CD1c-positive myeloid dendritic cell (primary cell): ENCODE measurements around the gene THRA.
A peak's percentile ranks its signal among the peaks of the same experiment; 100 is the strongest.
"Not testable (repeated sequence)": the region's sequence is repeated elsewhere in the genome, so short reads cannot be mapped to it uniquely, and the experiment has no call there.

Source experiments
- DNase-seq: peaks from one replicate; pipeline ENCODE4 v3.0.0-alpha.2; 2016; ENCODE audit errors: extremely low spot score

Gene THRA

DNA sequence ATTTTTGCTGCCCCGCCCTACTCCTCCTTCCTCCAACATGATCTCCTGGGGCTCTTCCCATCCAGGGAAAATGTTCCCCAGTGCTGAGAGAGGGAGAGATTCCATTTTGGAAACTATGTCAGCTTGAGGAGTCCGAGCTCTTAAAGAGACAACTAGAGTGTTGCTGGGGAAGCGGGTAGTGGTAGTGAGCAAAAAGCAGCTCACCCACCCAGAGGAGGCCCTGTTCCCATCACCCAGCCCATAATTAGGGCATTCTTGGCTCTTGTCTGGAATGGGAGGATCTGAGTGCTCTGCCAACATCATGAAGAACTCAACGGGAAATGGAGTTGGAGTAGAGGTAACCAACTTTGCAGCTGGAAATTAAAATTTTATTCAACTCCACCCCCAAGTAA is 49.9 kb downstream of the THRA start:
- no peak for DNase-seq

DNA sequence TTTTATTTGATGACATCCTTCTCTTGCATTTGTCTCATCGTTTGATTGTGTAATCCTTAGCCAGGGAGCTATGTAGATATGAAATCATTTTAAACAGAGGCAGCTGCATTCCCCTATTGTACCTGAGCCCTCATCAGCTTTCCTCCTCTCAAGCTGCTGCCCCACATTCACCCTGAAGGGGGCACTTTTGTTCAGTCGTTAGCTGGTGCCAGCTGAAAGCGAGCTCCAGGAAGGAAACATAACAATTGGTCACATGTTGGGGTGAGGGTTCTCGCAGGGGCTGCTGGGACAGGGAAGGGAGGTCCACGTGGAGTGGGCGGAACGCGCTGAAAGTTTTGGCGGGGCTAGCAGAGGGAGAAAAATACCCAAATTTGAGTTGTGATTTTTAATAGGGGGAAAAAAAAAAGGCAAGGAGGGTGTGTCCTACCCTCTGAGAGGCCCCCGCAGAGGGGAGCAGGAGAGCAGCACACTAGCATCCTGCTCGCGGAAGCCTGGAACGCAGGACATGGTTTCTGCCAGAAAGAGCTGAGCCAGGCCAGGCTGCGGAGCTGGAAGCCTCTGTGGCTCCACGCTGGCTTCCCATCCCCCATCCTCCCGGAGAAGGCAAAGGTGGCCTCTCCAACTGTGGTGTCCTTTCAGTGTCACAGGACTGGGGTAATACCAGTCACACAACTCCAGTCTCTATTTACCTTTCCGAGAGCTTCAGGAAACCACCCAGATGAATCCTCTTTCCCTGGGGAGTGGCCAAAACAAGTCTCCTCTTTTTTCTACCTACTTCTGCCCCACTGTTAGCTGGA is 50.5 kb downstream of the THRA start:
- DNase-seq, result peak; percentile 96

DNA sequence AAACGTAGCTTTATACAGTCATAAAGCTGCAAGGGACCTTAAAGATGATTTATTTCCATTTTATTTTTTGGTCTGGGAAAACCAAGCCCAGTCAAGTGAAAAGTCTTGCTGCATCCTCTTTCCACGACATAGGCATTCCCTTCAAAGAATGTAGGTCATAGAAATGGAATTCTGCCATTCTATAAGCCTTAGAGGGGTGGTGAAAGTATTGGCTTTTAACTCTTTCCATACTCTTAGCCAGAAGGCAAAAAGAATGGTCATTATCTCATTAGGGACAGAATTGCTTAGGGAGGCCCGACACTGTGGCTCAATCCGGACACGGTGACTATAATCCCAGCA is 51.1 kb downstream of the THRA start:
- DNase-seq, result no peak

- no peak for DNase-seq
Measured at GRCh38 chr17:40115101-40115436, 52.3 kb downstream of the THRA start.

DNA sequence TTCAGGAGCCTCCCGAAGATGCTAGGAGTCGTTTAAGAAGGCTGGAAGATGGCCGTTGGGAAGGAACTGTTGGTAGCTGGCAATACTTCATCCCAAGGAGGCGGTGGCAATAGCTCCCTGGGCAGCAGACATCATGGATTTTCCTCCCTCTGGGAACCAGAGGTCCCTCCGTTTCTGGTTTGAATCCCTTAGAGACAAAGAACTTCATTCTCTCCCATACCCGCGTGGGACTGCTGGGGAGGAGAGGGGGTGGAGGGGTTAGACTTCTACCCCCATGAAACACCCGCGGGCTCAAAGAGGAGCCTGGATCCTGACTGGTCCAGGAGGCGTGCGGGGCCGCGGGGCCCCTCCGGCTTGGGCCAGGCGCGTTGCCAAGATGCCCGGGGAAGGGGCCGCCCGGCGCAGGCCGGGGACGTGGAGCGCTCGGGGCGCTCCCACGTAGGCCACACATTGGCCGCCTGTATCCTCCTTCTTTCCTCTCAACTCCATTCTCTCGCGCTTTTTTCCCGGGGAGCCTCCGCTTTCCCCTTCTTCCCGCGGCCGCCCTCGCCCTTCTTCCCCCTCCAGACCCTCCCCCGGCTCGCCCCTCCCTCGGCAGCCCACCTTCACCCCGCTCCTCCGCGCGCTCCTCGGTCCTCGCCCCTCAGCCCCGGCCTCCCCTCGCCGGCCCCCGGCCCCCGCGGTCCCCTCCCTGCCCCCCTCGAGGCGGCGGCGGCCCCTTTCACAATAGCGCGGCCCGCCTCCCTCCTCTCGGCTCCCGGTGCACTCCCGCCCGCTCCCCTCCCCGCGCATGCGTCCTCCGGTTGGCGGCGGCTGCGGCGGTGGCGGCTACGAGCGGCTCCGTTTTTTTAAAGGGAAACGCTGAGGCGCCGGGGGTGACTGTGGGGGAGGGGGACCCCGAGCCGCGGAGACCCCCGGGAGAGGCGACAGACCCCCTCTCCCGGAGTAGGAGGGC is 58.7 kb downstream of the THRA start, which contains the start of gene MSL1:
Gene MSL1, plus strand, starts transcription at position 791 of the 955 bp plus-strand sequence. CDS start 642 bp downstream, outside the sequence.
- peak; percentile 86 for DNase-seq

DNA sequence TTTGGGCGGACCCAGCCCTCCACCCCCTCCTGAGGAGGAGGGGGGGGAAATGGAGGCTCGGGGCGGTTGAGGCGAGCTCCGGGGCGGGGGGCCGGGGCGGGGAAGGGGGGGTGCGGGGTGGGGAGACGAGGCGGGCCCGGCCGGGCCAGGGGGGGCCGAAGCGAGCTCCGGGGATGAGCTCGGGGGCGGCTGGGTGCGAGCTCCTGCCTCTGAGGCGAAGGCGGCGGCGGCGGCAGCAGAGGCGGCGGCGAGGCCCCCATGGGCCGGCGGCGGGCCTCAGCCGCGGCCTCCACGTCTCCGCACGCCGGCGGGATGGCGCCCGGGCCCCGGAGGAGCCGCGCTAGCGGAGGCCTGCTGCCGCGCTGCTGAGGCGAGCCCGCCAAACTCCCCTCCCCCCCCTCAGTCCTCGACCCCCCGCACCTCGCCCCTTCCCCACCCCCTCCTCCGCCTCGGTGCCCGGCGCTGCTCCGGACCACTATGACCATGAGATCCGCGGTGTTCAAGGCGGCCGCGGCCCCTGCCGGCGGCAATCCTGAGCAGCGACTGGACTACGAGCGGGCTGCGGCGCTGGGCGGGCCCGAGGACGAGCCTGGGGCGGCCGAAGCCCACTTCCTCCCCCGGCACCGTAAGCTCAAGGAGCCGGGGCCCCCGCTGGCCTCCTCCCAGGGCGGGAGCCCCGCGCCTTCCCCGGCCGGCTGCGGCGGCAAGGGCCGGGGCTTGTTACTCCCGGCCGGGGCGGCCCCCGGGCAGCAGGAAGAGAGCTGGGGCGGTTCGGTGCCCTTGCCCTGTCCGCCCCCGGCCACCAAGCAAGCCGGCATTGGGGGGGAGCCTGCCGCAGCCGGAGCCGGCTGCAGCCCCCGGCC is 59.6 kb downstream of the THRA start:
- DNase-seq, result peak; percentile 52

GRCh38 chr17:40122999-40123810 is 60.4 kb downstream of the THRA start:
- DNase-seq, result peak; percentile 45

- DNase-seq, result no peak
Measured at GRCh38 chr17:40123811-40124114, 61.0 kb downstream of the THRA start.

DNA sequence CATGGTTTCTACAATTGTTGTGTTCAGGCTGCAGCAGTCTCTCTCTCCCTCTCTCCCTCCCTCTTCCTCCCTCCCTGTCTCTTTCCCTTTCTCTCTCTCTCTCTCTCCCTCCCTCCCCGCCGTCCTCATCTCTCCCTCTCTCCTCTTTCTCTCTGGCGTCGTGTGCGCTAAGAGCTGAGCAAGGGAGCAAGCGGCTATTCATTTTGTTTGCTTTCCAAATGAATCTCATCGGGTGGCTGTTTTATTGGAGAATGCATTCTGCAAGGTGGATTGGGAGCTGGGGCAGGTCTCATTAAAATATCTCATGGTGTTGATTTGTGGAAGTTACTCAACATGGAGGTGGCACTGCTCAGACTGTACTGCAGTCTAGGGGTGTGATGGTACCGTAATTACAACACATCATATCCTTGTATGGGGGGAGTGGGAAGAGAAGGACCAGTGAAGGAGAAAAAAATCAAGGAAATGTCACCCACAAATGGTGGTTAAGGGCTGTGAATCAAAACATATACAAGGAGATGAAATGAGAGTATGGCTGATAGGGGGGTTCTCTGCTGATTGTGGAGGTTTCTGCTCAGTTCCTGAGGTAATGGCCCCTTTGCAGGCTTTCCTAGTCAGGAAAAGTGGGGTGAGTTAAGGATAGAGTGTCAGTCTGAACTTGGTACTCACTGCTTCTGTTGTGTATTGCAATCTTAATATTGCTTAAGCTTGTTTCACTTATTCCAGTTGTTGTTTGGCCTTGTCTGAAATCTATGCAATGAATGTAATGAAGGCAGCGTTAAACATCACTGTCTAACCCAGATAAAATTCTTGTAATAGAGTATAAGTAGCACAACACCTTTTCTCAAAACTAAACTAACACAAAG is 61.7 kb downstream of the THRA start:
- DNase-seq, result peak; percentile 26

DNA sequence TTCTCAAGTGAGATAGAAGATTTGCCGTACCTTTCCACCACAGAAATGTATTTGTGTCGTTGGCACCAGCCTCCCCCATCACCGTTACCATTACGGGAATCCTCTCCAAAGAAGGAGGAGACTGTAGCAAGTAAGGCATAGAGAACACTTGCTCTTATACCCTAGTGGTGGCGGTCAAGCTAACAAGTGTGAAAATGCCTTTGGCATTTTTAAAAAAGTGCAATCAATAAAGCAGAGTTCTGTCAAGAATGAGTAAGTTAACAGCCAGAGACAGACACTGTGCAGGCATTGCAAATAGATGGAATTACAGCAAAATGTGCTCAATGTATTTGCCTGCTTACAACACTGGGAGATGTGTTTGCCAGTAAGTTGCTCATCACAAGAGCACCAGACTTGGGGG is 66.7 kb downstream of the THRA start:
- no peak for DNase-seq

- DNase-seq, result peak; percentile 86
Measured at GRCh38 chr17:40130352-40131042, 67.7 kb downstream of the THRA start.

- no peak for DNase-seq
Measured at GRCh38 chr17:40134184-40134583, 71.4 kb downstream of the THRA start.

GRCh38 chr17:40135817-40136216 is 73.1 kb downstream of the THRA start:
- DNase-seq, result no peak

DNA sequence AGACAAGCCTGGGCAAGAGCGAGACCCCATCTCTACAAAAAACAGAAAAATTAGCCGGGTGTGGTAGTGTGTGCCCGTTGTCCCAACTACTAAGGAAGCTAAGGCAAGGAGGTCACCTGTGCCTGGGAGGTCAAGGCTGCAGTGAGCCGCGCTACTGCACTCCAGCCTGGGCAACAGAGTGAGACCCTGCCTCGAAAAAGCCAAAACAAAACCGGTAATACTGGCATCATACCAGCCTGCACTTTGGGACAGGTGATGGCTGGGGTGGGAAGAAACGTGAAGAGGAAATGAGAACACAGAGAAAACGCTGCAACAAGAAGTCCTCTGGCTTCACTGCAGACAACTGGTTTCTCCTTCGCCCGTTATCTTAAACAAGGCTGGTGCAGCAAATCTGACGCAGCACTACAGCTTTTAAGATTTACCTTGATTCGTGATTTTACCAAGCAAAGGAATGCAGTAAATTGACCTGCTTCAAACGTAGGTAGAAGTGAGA is 76.8 kb downstream of the THRA start:
- no peak for DNase-seq

GRCh38 chr17:40143166-40143565 is 80.4 kb downstream of the THRA start:
- not testable (repeated sequence) for DNase-seq
